K562 (cell line): ENCODE results near the gene ZSWIM6. TPM values are rescaled to one million over a fixed set of nuclear protein-coding genes. Genes with fewer than 3 reads are reported as not detected.

Experiments used
- KDM5B ChIP-seq: fragments of 200-600 bp; sonication (generic); IDR thresholded peaks from 2 replicates; pipeline ENCODE4 v1.6.1; 2012; ENCODE audit warnings: low read depth, mild to moderate bottlenecking, moderate library complexity, low read length, control low read depth, inconsistent platforms; ENCODE audit not compliant: insufficient replicate concordance
- MYC ChIP-seq, 2 experiments: fragments of 250-450 bp in 1 of 2; sonication (Bioruptor Pico) in 1 of 2; IDR thresholded peaks; 2 replicates each; pipeline versions ENCODE4 v1.5.1 to v1.6.1; 2012 to 2021; ENCODE audit warnings: low read depth in 2 of 2, borderline replicate concordance in 1 of 2, improper control_type of control experiment in 1 of 2, low read length in 1 of 2, mild to moderate bottlenecking in 1 of 2, moderate library complexity in 1 of 2
- SMARCE1 ChIP-seq: fragments of 450-650 bp; IDR thresholded peaks from 2 replicates; pipeline ENCODE4 v1.7.1; 2016; ENCODE audit warnings: mild to moderate bottlenecking
- ZNF140 ChIP-seq: fragments of 250-450 bp; sonication (Bioruptor Pico); IDR thresholded peaks from 2 replicates; pipeline ENCODE4 v1.8.0; 2021; ENCODE audit warnings: moderate library complexity, mild to moderate bottlenecking, inconsistent platforms
- ZNF197 ChIP-seq: fragments of 200-800 bp; sonication (Bioruptor generic); IDR thresholded peaks from 2 replicates; pipeline ENCODE4 v1.6.1; 2016; ENCODE audit warnings: low read depth, missing genetic modification characterization, missing compliant biosample characterization
- polyA plus RNA-seq, 8 experiments: library from polyadenylated mRNA; depleted of rRNA in 4 of 8; stranded (reverse) in 5 of 8; unstranded in 3 of 8; fragments of >200 nt; fragmentation: Nextera tagmentation in 2 of 8; fragmentation: Illumina TruSeq in 1 of 8; extraction: Ambion mirVana in 2 of 8; extraction: Trizol in 1 of 8; gene quantifications; 2 replicates each; pipeline versions ENCODE4 v1.2.1 to v1.2.3, GENCODE V29; 2011 to 2014; ENCODE audit warnings: inconsistent platforms in 1 of 8, missing spikeins in 1 of 8
- total RNA-seq, 7 experiments: library from RNA; depleted of rRNA in 6 of 7; stranded (reverse); fragments of >200 nt in 6 of 7; fragmentation: Illumina TruSeq in 2 of 7; extraction: Trizol in 2 of 7; gene quantifications; 2 replicates each; pipeline versions ENCODE4 v1.2.1 to v1.2.3, GENCODE V29; 2011 to 2021; ENCODE audit warnings: low replicate concordance in 1 of 7
- TF ChIP-seq, protein P1 (sequence below): sonication (generic); formaldehyde crosslinking; IDR thresholded peaks from 2 replicates; pipeline ENCODE4 v1.8.0; 2022; ENCODE audit warnings: missing genetic modification reagents, mild to moderate bottlenecking, borderline replicate concordance
- TF ChIP-seq, protein P2 (sequence below): fragments of 250-450 bp; sonication (Bioruptor Pico); IDR thresholded peaks from 2 replicates; pipeline ENCODE4 v1.8.0; 2021; ENCODE audit warnings: mild to moderate bottlenecking, moderate library complexity
- TF ChIP-seq, protein P3 (sequence below): sonication (generic); formaldehyde crosslinking; IDR thresholded peaks from 2 replicates; pipeline ENCODE4 v1.8.1; 2023; ENCODE audit warnings: mild to moderate bottlenecking, missing genetic modification reagents

ZSWIM6 gene
- total and polyA plus RNA-seq, 9 of the 15 experiments (the other 6 are each of a cell fraction or from before 2014, with no cell fraction given): 0.81 to 3.2 (median 2.0) TPM

DNA sequence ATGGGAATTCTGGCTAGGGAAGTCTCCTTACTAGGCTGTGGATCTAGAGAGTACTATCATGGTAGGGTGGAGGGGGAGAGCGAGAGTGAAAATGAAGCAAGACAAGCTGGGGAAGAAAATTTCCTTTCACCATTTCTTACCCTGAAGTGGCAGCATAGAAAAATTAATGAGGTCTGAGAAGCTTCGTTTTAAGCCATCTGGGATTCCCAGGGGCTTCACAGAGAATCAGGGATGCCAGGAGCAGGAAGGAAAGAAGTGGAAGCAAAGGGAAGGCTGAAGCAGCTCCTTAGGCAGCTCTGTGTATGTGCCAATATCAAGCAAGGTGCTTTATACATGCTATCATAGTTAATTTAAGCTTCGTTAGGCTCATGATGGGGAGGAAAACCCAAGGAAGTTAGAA lies 169.9 kb downstream of the ZSWIM6 start (continued):
- TF ChIP-seq, protein P1, sequence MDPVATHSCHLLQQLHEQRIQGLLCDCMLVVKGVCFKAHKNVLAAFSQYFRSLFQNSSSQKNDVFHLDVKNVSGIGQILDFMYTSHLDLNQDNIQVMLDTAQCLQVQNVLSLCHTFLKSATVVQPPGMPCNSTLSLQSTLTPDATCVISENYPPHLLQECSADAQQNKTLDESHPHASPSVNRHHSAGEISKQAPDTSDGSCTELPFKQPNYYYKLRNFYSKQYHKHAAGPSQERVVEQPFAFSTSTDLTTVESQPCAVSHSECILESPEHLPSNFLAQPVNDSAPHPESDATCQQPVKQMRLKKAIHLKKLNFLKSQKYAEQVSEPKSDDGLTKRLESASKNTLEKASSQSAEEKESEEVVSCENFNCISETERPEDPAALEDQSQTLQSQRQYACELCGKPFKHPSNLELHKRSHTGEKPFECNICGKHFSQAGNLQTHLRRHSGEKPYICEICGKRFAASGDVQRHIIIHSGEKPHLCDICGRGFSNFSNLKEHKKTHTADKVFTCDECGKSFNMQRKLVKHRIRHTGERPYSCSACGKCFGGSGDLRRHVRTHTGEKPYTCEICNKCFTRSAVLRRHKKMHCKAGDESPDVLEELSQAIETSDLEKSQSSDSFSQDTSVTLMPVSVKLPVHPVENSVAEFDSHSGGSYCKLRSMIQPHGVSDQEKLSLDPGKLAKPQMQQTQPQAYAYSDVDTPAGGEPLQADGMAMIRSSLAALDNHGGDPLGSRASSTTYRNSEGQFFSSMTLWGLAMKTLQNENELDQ (CRISPR knock-in tag): no peak
- TF ChIP-seq, protein P2, sequence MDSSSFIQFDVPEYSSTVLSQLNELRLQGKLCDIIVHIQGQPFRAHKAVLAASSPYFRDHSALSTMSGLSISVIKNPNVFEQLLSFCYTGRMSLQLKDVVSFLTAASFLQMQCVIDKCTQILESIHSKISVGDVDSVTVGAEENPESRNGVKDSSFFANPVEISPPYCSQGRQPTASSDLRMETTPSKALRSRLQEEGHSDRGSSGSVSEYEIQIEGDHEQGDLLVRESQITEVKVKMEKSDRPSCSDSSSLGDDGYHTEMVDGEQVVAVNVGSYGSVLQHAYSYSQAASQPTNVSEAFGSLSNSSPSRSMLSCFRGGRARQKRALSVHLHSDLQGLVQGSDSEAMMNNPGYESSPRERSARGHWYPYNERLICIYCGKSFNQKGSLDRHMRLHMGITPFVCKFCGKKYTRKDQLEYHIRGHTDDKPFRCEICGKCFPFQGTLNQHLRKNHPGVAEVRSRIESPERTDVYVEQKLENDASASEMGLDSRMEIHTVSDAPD (CRISPR knock-in tag): no peak
- TF ChIP-seq KDM5B (no peak), SMARCE1 (no peak), ZNF197 (CRISPR knock-in tag) (no peak), ZNF140 (CRISPR knock-in tag) (no peak), MYC (IDR thresholded peaks at IDR 0.05; ENCODE audit: low read depth, low read length) (no peak), MYC (CRISPR knock-in tag; IDR thresholded peaks at IDR 0.05; ENCODE audit: borderline replicate concordance, low read depth) (no peak)
- TF ChIP-seq, protein P3, sequence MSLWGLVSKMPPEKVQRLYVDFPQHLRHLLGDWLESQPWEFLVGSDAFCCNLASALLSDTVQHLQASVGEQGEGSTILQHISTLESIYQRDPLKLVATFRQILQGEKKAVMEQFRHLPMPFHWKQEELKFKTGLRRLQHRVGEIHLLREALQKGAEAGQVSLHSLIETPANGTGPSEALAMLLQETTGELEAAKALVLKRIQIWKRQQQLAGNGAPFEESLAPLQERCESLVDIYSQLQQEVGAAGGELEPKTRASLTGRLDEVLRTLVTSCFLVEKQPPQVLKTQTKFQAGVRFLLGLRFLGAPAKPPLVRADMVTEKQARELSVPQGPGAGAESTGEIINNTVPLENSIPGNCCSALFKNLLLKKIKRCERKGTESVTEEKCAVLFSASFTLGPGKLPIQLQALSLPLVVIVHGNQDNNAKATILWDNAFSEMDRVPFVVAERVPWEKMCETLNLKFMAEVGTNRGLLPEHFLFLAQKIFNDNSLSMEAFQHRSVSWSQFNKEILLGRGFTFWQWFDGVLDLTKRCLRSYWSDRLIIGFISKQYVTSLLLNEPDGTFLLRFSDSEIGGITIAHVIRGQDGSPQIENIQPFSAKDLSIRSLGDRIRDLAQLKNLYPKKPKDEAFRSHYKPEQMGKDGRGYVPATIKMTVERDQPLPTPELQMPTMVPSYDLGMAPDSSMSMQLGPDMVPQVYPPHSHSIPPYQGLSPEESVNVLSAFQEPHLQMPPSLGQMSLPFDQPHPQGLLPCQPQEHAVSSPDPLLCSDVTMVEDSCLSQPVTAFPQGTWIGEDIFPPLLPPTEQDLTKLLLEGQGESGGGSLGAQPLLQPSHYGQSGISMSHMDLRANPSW (CRISPR knock-in tag): no peak
